HL-60/S4 (cell line): Measurements from ENCODE around the gene FAM240B.

Source experiments
- in situ Hi-C: fragments of 300-500 bp; cut with MboI; formaldehyde crosslinking; loops from 2 replicates; pipeline ENCODE4 v1.14.3; 2022; ENCODE audit warnings: low sequenced_read_pairs

Gene FAM240B

GRCh38 chr9:38720083-38720745 lies at the start of gene FAM240B:
Gene FAM240B, minus strand, starts transcription at chr9:38720133. Its CDS starts 16,134 bp downstream, at chr9:38703999.
- in situ Hi-C loops, result no loop called here

- in situ Hi-C loops, result no loop called here
Observed at GRCh38 chr9:38768351-38768761, 48.4 kb upstream of the FAM240B start.

DNA sequence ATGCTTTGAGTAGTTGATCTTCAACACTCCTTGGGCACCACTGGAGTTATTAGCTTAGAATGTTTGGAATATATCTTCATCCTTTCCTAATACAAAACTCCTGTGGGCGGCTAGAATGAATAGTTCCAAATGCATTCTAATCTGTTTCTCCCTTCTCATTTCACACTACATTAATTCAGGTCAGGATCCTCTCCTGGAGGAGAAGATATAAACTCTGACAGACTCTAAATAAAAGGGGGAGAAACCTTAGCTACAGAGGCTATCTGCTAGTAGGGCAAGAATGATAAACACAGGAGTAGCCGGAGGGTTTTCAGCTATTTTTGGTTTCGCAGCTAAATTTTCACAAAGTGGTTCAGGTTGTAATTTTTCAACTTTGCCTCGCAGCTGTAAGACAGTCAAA lies 45.2 kb upstream of the FAM240B start:
- in situ Hi-C loops, result no loop called here

- in situ Hi-C loops, result no loop called here
Observed at GRCh38 chr9:38761999-38762398, 42.1 kb upstream of the FAM240B start.

DNA sequence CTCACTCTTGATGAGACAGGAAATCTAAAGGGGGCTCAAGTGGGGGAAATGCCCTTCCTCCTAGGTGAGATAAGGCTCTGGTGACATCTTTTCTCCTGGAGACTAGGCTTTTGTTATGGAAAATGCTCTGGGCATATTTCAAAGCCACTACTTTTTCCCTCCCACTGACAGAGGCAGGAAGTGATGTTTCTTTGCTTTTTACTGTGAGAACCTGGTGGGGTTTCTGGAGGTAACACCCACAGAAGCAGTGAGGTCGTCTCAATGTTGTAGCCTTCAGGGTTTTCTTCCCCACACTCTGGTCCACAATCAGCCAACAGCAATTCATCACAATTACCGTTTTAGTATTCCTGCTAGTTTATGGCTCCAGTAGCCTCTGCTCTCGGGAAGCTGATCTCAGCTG lies 41.4 kb upstream of the FAM240B start:
- in situ Hi-C loops, result no loop called here

DNA sequence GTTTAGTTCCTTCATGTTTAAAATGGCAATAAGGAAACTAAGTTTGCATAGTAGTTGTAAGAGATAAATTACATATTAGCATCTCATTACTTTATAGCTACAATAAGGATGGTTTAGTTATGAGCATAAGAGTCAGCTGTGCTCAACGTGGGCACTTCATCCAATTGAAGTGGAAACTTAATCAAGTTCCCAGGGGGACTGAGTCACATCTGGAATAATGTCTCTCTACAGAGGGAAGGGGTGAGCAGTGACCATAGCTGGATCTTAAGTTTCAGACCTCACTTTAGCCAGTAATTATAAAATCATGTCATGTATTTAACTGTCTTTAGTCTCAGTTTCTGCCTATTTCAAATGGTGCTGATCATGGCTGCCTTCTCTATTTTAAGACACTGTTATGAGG lies 36.8 kb upstream of the FAM240B start:
- in situ Hi-C loops, result no loop called here

DNA sequence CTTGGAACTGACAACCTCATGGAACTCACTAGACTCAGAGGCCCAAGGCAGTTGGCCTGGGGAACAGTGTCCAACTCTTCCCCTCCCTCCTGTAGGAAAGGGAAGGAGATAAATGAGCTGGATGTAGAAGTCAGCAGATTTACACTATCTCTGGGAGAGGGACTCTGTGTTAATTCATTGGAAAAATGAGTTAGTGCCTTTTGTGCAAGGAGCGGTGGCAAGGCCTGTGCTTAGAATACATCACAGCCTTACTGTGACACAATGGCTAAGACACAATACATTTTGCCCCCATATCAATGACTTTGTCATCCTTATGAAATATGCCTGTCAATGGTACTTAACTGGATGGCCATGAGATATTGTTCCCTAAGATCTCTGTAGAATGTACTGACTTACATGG lies 28.0 kb upstream of the FAM240B start:
- in situ Hi-C loops, result no loop called here

DNA sequence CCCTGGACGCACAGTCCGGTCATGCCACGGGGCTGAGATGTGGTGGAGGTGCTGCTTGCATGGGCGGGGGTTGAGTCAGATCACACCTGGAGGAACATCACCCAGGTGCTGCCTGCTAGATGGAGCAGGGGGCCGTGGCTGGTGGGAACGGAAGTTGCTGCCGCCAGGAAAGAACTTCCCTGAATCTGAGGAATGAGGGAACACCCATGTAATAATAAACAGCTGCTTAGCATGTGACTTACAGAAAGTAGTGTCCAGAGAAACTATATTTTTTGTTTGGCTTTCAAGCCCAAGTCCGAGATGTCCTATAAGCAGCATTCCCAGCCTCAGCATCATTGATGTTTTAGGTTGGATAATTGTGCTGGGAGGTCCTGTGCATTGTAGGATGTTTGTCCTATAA lies 27.1 kb upstream of the FAM240B start:
- in situ Hi-C loops, result no loop called here

DNA sequence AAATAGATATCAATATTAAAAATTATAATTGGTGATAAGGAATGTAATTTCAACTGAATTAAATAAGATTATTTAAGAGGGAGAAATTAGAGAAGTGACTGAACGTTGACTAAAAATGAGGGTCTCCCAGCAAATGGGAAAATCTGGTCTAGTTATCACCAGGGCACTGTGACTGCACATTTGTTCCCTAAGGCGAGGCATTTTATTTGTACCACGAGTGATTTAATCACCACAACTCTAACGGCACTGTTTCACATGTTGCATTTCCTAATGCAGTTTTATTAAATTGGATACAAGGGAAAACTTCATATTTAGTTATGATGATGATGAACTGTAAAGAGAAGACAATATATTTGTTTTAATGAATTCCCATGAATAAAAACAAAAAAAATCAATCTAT lies 26.4 kb upstream of the FAM240B start:
- in situ Hi-C loops, result no loop called here

DNA sequence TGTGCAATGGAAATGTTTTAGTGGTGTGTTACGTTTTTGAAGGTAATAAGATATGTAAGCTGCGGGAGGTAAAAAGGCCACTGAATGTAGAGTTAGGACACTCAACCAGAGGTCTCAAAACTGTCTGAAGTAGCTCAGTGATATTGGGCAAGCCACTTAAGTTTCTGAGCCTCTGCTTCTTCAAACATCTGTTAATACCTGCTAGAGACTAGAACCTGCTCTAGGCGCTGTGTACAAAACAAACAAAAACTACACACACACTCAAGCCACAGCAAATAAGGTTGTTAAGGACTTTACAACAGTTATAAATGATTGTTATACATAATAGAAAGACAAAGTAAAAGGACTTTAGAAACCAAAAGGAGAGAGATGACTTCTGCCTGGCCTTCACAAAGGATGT lies 24.6 kb upstream of the FAM240B start:
- in situ Hi-C loops, result no loop called here

GRCh38 chr9:38737246-38737645 lies 17.3 kb upstream of the FAM240B start:
- in situ Hi-C loops, result no loop called here

GRCh38 chr9:38734831-38735230 lies 14.9 kb upstream of the FAM240B start:
- in situ Hi-C loops, result no loop called here

GRCh38 chr9:38733503-38733902 lies 13.6 kb upstream of the FAM240B start:
- in situ Hi-C loops, result no loop called here

DNA sequence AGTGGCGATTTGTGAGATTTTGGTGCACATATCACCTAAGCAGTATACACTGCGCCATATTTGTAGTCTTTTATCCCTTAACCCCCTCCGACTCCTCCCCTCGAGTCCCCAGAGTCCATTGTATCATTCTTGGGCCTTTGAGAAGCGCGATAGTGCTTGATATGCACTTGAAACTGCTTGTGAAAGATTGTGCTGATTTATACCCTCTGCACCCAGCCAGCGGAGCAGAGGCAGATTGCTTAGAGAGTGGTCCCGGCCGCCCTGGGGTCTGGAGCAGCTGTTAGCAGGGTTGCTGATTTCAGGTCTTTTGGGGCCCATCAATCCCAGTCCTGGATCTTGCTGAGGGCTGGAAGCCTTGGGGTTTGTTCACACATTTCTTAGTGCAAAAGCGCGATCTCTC lies 13.0 kb upstream of the FAM240B start:
- in situ Hi-C loops, result no loop called here

GRCh38 chr9:38727497-38728001 lies 7.6 kb upstream of the FAM240B start:
- in situ Hi-C loops, result no loop called here

- in situ Hi-C loops, result no loop called here
Observed at GRCh38 chr9:38724754-38725153, 4.8 kb upstream of the FAM240B start.

DNA sequence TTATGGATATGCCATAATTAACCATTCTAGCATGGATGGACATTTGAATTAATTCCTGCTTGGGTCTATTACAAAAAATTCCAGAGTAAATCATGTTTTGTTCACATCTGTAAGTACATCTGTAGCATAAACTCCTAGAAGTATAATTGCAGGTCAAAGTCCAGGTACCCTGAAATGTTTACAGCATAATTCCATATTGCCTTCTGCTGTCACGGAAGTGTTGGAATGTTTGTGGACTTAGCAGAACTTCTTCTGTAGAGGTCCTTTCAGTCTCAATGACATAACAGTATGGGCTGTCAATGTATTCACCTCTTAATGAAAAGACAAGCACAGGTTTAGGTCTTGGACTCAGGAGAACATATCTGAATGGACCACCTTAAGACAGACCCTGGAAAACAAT lies 1.8 kb downstream of the FAM240B start:
- in situ Hi-C loops, result no loop called here

GRCh38 chr9:38715684-38716083 lies 4.2 kb downstream of the FAM240B start:
- in situ Hi-C loops, result no loop called here

DNA sequence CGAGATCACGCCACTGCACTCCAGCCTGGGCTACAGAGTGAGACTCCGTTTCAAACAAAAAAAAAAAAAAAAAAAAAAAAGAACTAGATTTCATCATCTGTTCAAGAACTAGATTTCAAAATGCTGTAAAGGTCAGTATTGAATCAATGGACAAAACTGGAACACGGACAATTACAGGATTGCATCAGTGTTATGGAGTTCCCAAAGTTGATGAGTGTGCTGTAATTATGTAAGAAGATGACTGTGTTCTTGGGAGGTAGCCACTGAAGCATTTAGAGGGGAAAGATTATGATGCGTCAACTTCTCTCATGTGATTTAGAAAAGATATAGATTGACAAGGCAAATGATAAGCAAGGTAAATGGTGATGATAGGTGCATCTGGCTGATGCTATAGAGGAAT lies 6.5 kb downstream of the FAM240B start:
- in situ Hi-C loops, result no loop called here

DNA sequence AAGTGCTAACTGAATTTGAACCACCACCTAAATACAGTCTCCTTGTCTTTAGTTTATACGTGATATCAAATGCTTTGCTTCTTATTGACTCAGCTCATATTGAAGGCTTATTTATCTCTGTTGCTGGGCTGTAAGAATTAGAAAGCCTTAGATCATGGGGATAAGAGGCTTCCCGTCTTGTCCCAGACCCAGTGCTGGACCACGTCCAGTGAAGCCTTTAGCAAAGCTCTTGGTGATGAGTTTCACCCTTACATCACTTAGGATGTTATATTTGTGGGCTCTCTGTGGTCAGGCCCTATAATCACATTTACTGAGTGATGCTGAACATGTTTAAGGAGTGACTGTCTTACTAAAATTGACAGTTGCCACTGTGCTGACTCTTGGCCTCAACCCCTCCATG lies 11.2 kb downstream of the FAM240B start:
- in situ Hi-C loops, result no loop called here

- in situ Hi-C loops, result no loop called here
Observed at GRCh38 chr9:38707885-38708637, 11.9 kb downstream of the FAM240B start.

- in situ Hi-C loops, result no loop called here
Observed at GRCh38 chr9:38706493-38706892, 13.4 kb downstream of the FAM240B start.
